Measurements from ENCODE around the gene HEPN1. TPM values are rescaled to one million over a fixed set of nuclear protein-coding genes. Genes with fewer than 3 reads are reported as not detected.

HEPN1 gene
- total and polyA plus RNA-seq, 2 donors (not counting 3 experiments of a cell fraction or from before 2014, with no cell fraction given): not detected

DNA sequence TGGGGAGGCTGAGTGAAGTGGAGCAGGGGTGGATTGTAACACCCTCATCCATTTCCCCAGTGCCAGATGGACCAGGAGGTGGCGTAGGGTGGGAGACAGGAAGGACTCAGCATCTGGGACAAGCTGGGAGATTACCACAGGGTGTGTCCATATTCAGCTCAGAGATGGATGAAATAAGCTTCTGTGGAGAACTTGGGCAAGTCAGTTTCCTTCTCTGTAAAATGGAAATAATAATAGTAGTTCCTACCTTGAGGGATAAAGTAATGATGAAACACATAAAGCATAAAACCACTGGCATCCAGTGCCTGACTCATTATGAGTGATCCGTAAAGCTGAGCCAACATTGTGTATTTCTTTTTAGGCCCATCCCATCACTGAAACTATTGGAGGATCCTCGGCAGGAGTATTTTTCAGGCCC, 20.8 kb upstream of the HEPN1 start:
- POLR2A ChIA-PET: interaction anchor here (1.4 to 4.2 kb wide), 8 partner anchors 11 to 55 kb away, joined by 3 to 39 read pairs (median 6); partner anchors contain the start of gene CCDC15
- H3K79me2 ChIP-seq (ENCODE audit: control insufficient read depth, insufficient read depth, low read length): peaks cover 52% of the 10 kb centered on the region

More for the DNA sequence above, 20.8 kb upstream of the HEPN1 start:
- Histone ChIP-seq H3K4me3 (replicated peaks in 1 of 3; ENCODE audit: insufficient read depth in 1 of 3, low read depth in 1 of 3, low read length in 3 of 3) (peak overlapping the region in 2 of 3 experiments; percentile 88 to 89), H3K27ac (ENCODE audit: insufficient read depth, low read depth, low read length) (peak overlapping the region; percentile 95), H3K4me1 (ENCODE audit: control insufficient read depth, extremely low read depth, insufficient read depth, low read length) (peaks cover 73% of the 10 kb centered on the region), H3K36me3 (ENCODE audit: control insufficient read depth in 2 of 2, extremely low read depth in 1 of 2, insufficient read depth in 2 of 2, low read length in 2 of 2) (peaks cover 10 to 18% of the 10 kb centered on the region in 2 experiments), H4K20me1 (replicated peaks; ENCODE audit: control insufficient read depth, extremely low read depth, insufficient read depth, low read length) (no peaks in the 10 kb centered on the region), H3K27me3 (ENCODE audit: control insufficient read depth in 2 of 2, insufficient read depth in 2 of 2, low read length in 2 of 2) (no peaks in the 10 kb centered on the region), H3K4me2 (ENCODE audit: insufficient read depth, low read length) (peak overlapping the region; percentile 78), H3K9me3 (replicated peaks; ENCODE audit: control insufficient read depth, insufficient read depth, low read length) (no peaks in the 10 kb centered on the region), H3K9ac (replicated peaks; ENCODE audit: extremely low read depth, insufficient read depth, low read length) (peak overlapping the region; percentile 88), H3K9me1 (replicated peaks; ENCODE audit: control insufficient read depth, extremely low read depth, insufficient read depth, low read length) (no peaks in the 10 kb centered on the region), H2AFZ (ENCODE audit: low read depth, low read length) (no peak overlapping the region)
- intact Hi-C loops (cut with micrococcal nuclease) (loop anchor here (1.0 to 10.0 kb wide), 10 partner anchors 16 to 1836 kb away; partner anchors contain the start of genes CCDC15, HSPA8, SLC37A2 and STT3A), dilution Hi-C loops (cut with MboI; ENCODE audit: extremely low pct_ligation_motif_present, low sequenced_read_pairs) (no loop called here)
- CTCF ChIA-PET: interaction anchor here (0.7 to 5.7 kb wide), 20 partner anchors 11 to 531 kb away, joined by 3 to 70 read pairs (median 6); partner anchors contain the start of genes CCDC15, HEPACAM and HEPN1
- DNase-seq (ENCODE audit: low read depth, low spot score): peak; percentile 87
- BruUV-seq (replicated peaks): no TSS peak
- no peak for FAIRE-seq
- no peak for TF ChIP-seq JUN (IDR thresholded peaks at IDR 0.05; ENCODE audit: borderline replicate concordance, insufficient read depth, insufficient read length, low read depth)
- peak; percentile 74 for TF ChIP-seq FOS (IDR thresholded peaks at IDR 0.05; ENCODE audit: borderline replicate concordance, insufficient read depth, low read length)
- TF ChIP-seq EZH2 (IDR thresholded peaks at IDR 0.05; ENCODE audit: borderline replicate concordance, low read depth, low read length, severe bottlenecking): no peak
- TF ChIP-seq, protein P1, sequence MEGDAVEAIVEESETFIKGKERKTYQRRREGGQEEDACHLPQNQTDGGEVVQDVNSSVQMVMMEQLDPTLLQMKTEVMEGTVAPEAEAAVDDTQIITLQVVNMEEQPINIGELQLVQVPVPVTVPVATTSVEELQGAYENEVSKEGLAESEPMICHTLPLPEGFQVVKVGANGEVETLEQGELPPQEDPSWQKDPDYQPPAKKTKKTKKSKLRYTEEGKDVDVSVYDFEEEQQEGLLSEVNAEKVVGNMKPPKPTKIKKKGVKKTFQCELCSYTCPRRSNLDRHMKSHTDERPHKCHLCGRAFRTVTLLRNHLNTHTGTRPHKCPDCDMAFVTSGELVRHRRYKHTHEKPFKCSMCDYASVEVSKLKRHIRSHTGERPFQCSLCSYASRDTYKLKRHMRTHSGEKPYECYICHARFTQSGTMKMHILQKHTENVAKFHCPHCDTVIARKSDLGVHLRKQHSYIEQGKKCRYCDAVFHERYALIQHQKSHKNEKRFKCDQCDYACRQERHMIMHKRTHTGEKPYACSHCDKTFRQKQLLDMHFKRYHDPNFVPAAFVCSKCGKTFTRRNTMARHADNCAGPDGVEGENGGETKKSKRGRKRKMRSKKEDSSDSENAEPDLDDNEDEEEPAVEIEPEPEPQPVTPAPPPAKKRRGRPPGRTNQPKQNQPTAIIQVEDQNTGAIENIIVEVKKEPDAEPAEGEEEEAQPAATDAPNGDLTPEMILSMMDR (IDR thresholded peaks at IDR 0.05; ENCODE audit: extremely low read depth in 1 of 2, insufficient read depth in 1 of 2, low read depth in 1 of 2, low read length in 2 of 2): peak; percentile 17 to 24
- no peak for TF ChIP-seq MYC (IDR thresholded peaks at IDR 0.05; ENCODE audit: low read depth, low read length)
- TF ChIP-seq, protein P2, sequence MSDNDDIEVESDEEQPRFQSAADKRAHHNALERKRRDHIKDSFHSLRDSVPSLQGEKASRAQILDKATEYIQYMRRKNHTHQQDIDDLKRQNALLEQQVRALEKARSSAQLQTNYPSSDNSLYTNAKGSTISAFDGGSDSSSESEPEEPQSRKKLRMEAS (IDR thresholded peaks at IDR 0.05; ENCODE audit: insufficient read depth, insufficient read length): no peak

Measured in endothelial cell of umbilical vein (primary cell).